Naive thymus-derived CD4-positive, alpha-beta T cell (primary cell): ENCODE results near the gene ZDHHC5. TPM values are rescaled to one million over a fixed set of nuclear protein-coding genes. Genes with fewer than 3 reads are reported as not detected.
"Not testable (repeated sequence)": the region's sequence is repeated elsewhere in the genome, so short reads cannot be mapped to it uniquely, and the experiment has no call there.

Experiments
- ATAC-seq: fragments of 150-1000 bp; cut with Tn5 transposase; 2 replicates; pipeline ENCODE4 v1.10.0; 2021; ENCODE audit warnings: mild to moderate bottlenecking, moderate library complexity
- CTCF ChIA-PET: fragments of 350-600 bp; sonication (Branson Sonifier 250); formaldehyde crosslinking; loops from one replicate; lab custom pipeline; 2021; ENCODE audit warnings: antibody characterized with exemption; lab: Charles Lee
- POLR2A ChIA-PET: fragments of 350-600 bp; sonication (Branson Sonifier 250); formaldehyde crosslinking; loops from one replicate; lab custom pipeline; 2021; ENCODE audit warnings: antibody characterized with exemption, inconsistent platforms; lab: Charles Lee
- DNase-seq, 9 donors: peaks; one replicate each; pipeline versions ENCODE4 v3.0.0 to v3.0.0-alpha.2; 2020 to 2022; ENCODE audit warnings: mixed read lengths in 1 of 9
- H3K27ac ChIP-seq: one replicate; pipeline ENCODE4 v1.7.0; 2013; ENCODE audit warnings: mild to moderate bottlenecking, low read depth, low read length, moderate library complexity
- H3K27me3 ChIP-seq, 2 donors: one replicate each; pipeline ENCODE4 v1.7.0; 2013; ENCODE audit warnings: low read length in 2 of 2, mild to moderate bottlenecking in 2 of 2, moderate library complexity in 2 of 2; ENCODE audit not compliant: control insufficient read depth in 2 of 2, insufficient read depth in 2 of 2
- H3K36me3 ChIP-seq, 3 experiments: 1 replicate in 2 of 3; 2 replicates in 1 of 3; pipeline ENCODE4 v1.7.0; 2013; ENCODE audit warnings: low read length in 3 of 3, mild to moderate bottlenecking in 3 of 3, moderate library complexity in 1 of 3; ENCODE audit not compliant: insufficient read depth in 3 of 3, control insufficient read depth in 2 of 3
- H3K4me1 ChIP-seq, 2 donors: one replicate each; pipeline ENCODE4 v1.7.0; 2013; ENCODE audit warnings: low read length in 2 of 2, mild to moderate bottlenecking in 2 of 2, moderate library complexity in 1 of 2; ENCODE audit not compliant: control insufficient read depth in 2 of 2, insufficient read depth in 2 of 2
- H3K4me3 ChIP-seq: 2 replicates; pipeline ENCODE4 v1.7.0; 2013; ENCODE audit warnings: mild to moderate bottlenecking, low read length
- H3K9me3 ChIP-seq, 3 experiments: 1 replicate in 2 of 3; 2 replicates in 1 of 3; pipeline ENCODE4 v1.7.0; 2013; ENCODE audit warnings: low read length in 3 of 3; ENCODE audit not compliant: control insufficient read depth in 2 of 3
- H3K27ac Mint-ChIP-seq, 9 donors: one replicate each; pipeline ENCODE4 v1.8.0; 2020 to 2022; ENCODE audit warnings: mixed read lengths in 9 of 9, mild to moderate bottlenecking in 8 of 9, moderate library complexity in 5 of 9, inconsistent platforms in 2 of 9
- H3K27me3 Mint-ChIP-seq, 5 donors: one replicate each; pipeline ENCODE4 v1.8.0; 2021 to 2022; ENCODE audit warnings: mixed read lengths in 5 of 5, mild to moderate bottlenecking in 1 of 5
- H3K36me3 Mint-ChIP-seq, 5 donors: one replicate each; pipeline ENCODE4 v1.8.0; 2020 to 2022; ENCODE audit warnings: mixed read lengths in 5 of 5, mild to moderate bottlenecking in 3 of 5, inconsistent platforms in 1 of 5
- H3K4me1 Mint-ChIP-seq, 7 donors: one replicate each; pipeline ENCODE4 v1.8.0; 2020 to 2022; ENCODE audit warnings: mixed read lengths in 7 of 7, mild to moderate bottlenecking in 3 of 7, inconsistent platforms in 1 of 7
- H3K4me3 Mint-ChIP-seq, 10 donors: one replicate each; pipeline ENCODE4 v1.8.0; 2020 to 2022; ENCODE audit warnings: mild to moderate bottlenecking in 10 of 10, mixed read lengths in 10 of 10, moderate library complexity in 6 of 10, inconsistent platforms in 2 of 10
- H3K9me3 Mint-ChIP-seq, 11 donors: one replicate each; pipeline ENCODE4 v1.8.0; 2020 to 2022; ENCODE audit warnings: mixed read lengths in 11 of 11, mild to moderate bottlenecking in 4 of 11, inconsistent platforms in 1 of 11, moderate library complexity in 1 of 11
- intact Hi-C, 2 donors: fragments of 100-400 bp; cut with micrococcal nuclease; formaldehyde crosslinking; loops; one replicate each; pipeline ENCODE4 v1.15.1; 2023
- polyA plus RNA-seq, 2 donors: library from polyadenylated mRNA; unstranded; fragments of 300-500 nt; fragmentation: Illumina TruSeq; gene quantifications; one replicate each; pipeline ENCODE4 v1.2.3, GENCODE V29; 2021
- total RNA-seq, 6 experiments: library from RNA in 5 of 6; stranded (reverse) in 5 of 6; gene quantifications; 1 replicate in 5 of 6; 2 replicates in 1 of 6; pipeline ENCODE4 v1.2.3 and lab custom pipeline; 2021 to 2026

ZDHHC5 gene
- total and polyA plus RNA-seq, 7 experiments from 2014 or later, result 26.9 to 82.2 (median 52.2) TPM

DNA sequence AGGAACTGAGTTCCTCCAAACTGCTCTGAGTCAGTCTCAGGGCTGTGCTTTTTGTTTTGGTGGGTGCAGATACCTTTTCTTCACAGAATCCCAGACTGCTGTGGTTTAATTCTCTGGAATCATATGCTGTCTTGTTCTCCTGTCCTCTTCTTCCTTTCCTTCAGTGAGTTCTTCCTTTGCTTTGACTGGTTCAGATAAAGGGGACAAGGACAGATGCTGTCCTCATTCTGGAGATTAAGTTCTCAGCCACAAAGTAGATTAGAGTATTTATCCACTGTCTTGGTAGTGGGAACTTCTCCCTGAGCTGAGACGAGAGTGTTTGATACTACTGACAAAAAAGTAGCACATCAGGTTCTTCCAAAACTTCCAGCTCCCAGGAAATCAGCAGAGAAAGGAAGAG is 13.3 kb downstream of the ZDHHC5 start:
- Histone ChIP-seq H3K4me1 (peaks cover 4 to 31% of the 10 kb centered on the region in 2 donors), H3K36me3 (peaks cover 0 to 67% (median 13%) of the 10 kb centered on the region in 3 experiments), H3K4me3 (no peak overlapping the region), H3K27me3 (no peaks in the 10 kb centered on the region), H3K9me3 (no peaks in the 10 kb centered on the region), H3K27ac (no peak overlapping the region)
- POLR2A ChIA-PET, result interaction anchor here (0.9 kb wide), 1 partner anchor 12 kb away, joined by 3 read pairs; no protein-coding TSS in a partner anchor
- peaks cover 28 to 62% (median 50%) of the 10 kb centered on the region in 7 donors for H3K4me1 Mint-ChIP-seq
- H3K27ac Mint-ChIP-seq, result peak overlapping the region in 7 of 9 donors; percentile 14 to 76 (median 59)
- CTCF ChIA-PET, result interaction anchor here (0.7 to 0.9 kb wide), 2 partner anchors 11 to 188 kb away, joined by 3 to 4 read pairs; no protein-coding TSS in a partner anchor
- no peak for ATAC-seq
- peaks cover 4 to 27% (median 26%) of the 10 kb centered on the region in 5 donors for H3K36me3 Mint-ChIP-seq
- H3K4me3 Mint-ChIP-seq, result peak overlapping the region in 4 of 10 donors; percentile 10 to 54 (median 36)
- intact Hi-C loops, result no loop called here
- H3K9me3 Mint-ChIP-seq, result no peaks in the 10 kb centered on the region
- no peak for DNase-seq
- no peaks in the 10 kb centered on the region for H3K27me3 Mint-ChIP-seq

DNA sequence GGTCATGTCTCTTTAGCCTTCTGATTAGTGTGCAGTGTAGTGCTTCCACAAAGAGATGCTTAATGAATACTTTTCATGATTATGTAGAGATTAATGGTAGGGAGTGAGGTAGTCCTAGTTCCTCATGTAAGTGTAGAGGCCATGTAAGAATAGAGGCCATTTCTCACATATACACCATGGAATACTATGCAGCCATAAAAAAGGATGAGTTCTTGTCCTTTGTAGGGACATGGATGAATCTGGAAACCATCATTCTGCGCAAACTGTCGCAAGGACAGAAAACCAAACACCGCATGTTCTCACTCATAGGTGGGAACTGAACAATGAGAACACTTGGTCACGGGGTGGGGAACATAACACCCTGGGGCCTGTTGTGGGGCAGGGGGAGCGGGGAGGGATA is 22.6 kb downstream of the ZDHHC5 start:
- H3K4me1 ChIP-seq, H3K9me3 Mint-ChIP-seq, ATAC-seq, intact Hi-C loops, POLR2A ChIA-PET, H3K27me3 ChIP-seq, H3K27ac ChIP-seq, H3K4me3 ChIP-seq, DNase-seq, CTCF ChIA-PET, H3K27me3 Mint-ChIP-seq, H3K4me3 Mint-ChIP-seq, H3K9me3 ChIP-seq, H3K4me1 Mint-ChIP-seq, H3K27ac Mint-ChIP-seq: not testable (repeated sequence)
- peaks cover 13 to 39% (median 32%) of the 10 kb centered on the region in 5 donors for H3K36me3 Mint-ChIP-seq
- H3K36me3 ChIP-seq, result peaks cover 33 to 87% (median 41%) of the 10 kb centered on the region in 3 experiments

DNA sequence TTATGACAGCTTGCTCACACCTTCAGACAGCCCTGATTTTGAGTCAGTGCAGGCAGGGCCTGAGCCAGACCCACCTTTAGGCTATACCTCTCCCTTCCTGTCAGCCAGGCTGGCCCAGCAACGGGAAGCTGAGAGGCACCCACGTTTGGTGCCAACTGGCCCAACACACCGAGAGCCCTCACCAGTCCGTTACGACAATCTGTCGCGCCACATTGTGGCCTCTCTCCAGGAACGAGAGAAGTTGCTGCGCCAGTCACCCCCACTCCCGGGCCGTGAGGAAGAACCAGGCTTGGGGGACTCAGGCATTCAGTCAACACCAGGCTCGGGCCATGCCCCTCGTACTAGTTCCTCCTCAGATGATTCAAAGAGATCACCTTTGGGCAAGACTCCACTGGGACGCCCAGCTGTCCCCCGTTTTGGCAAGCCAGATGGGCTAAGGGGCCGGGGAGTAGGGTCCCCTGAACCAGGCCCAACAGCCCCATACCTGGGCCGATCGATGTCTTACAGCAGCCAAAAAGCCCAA is 31.0 kb downstream of the ZDHHC5 start:
- Histone ChIP-seq H3K4me1 (no peaks in the 10 kb centered on the region), H3K9me3 (no peaks in the 10 kb centered on the region), H3K4me3 (no peak overlapping the region), H3K27ac (no peak overlapping the region), H3K27me3 (no peaks in the 10 kb centered on the region), H3K36me3 (peaks cover 28 to 83% (median 36%) of the 10 kb centered on the region in 3 experiments)
- H3K4me1 Mint-ChIP-seq, result no peaks in the 10 kb centered on the region
- ChIA-PET POLR2A (interaction anchor here (0.8 kb wide), 1 partner anchor 23 kb away, joined by 3 read pairs; no protein-coding TSS in a partner anchor), CTCF (no interaction called here)
- DNase-seq (no peak), ATAC-seq (peak; percentile 34)
- H3K27ac Mint-ChIP-seq, result no peak overlapping the region
- H3K4me3 Mint-ChIP-seq, result no peak overlapping the region
- no peaks in the 10 kb centered on the region for H3K27me3 Mint-ChIP-seq
- H3K9me3 Mint-ChIP-seq, result peaks cover 0 to 1% (median 0%) of the 10 kb centered on the region in 11 donors
- intact Hi-C loops, result no loop called here
- peaks cover 0 to 34% (median 25%) of the 10 kb centered on the region in 5 donors for H3K36me3 Mint-ChIP-seq

DNA sequence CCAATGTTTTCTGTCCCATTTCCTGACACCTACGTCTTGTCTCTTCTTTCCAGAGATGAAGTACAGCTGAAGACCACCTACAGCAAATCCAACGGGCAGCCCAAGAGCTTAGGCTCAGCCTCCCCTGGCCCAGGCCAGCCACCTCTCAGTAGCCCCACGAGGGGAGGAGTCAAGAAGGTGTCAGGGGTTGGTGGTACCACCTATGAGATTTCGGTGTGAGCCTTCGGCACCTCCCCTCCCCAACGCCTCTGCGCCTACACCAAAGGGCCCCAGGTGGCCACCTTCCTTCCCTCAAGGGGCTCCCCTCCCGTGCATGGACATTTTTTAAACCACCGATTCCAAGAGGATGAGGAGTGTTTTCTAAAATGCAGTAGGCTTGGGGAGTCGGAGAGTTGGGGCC is 31.9 kb downstream of the ZDHHC5 start:
- H3K4me3 ChIP-seq, result no peak overlapping the region
- H3K9me3 ChIP-seq, result no peaks in the 10 kb centered on the region
- Mint-ChIP-seq H3K9me3 (peaks cover 0 to 1% (median 0%) of the 10 kb centered on the region in 11 donors), H3K27ac (peak overlapping the region in 2 of 9 donors; percentile 20 to 28), H3K4me1 (peaks cover 0 to 2% (median 0%) of the 10 kb centered on the region in 7 donors), H3K4me3 (no peak overlapping the region), H3K27me3 (no peaks in the 10 kb centered on the region), H3K36me3 (peaks cover 0 to 39% (median 30%) of the 10 kb centered on the region in 5 donors)
- no peak for ATAC-seq
- intact Hi-C loops, result no loop called here
- no peaks in the 10 kb centered on the region for H3K4me1 ChIP-seq
- H3K27ac ChIP-seq, result no peak overlapping the region
- POLR2A ChIA-PET, result no interaction called here
- H3K27me3 ChIP-seq, result no peaks in the 10 kb centered on the region
- peaks cover 25 to 83% (median 35%) of the 10 kb centered on the region in 3 experiments for H3K36me3 ChIP-seq
- CTCF ChIA-PET, result no interaction called here
- no peak for DNase-seq

DNA sequence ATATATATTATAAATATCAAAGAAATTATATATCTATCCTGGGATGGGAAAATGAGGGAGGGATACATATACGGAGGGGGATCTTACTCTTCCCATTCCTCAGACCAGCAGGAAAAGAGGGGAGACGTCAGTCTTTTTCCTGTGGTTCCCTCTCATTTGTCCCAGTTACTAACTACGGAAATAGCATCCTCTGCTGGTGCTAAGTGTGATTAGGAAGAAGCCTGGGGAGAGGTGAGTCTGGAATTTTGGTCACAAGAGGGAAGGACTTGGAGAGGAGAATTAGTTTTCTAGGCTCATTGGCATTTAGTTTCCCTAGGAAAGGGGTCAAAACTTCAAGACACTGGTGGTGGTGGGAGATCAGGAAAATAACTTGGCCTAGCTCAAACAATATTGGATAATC is 32.5 kb downstream of the ZDHHC5 start:
- Histone ChIP-seq H3K4me1 (no peaks in the 10 kb centered on the region), H3K27me3 (no peaks in the 10 kb centered on the region), H3K4me3 (no peak overlapping the region), H3K27ac (no peak overlapping the region), H3K9me3 (no peaks in the 10 kb centered on the region), H3K36me3 (peaks cover 27 to 80% (median 33%) of the 10 kb centered on the region in 3 experiments)
- Mint-ChIP-seq H3K27ac (peak overlapping the region in 2 of 9 donors; percentile 1 to 63), H3K36me3 (peaks cover 0 to 40% (median 30%) of the 10 kb centered on the region in 5 donors), H3K4me1 (peaks cover 0 to 2% (median 0%) of the 10 kb centered on the region in 7 donors), H3K9me3 (peaks cover 0 to 1% (median 0%) of the 10 kb centered on the region in 11 donors), H3K27me3 (no peaks in the 10 kb centered on the region), H3K4me3 (no peak overlapping the region)
- intact Hi-C loops, result no loop called here
- ATAC-seq, result no peak
- no peak for DNase-seq
- ChIA-PET CTCF (no interaction called here), POLR2A (no interaction called here)

DNA sequence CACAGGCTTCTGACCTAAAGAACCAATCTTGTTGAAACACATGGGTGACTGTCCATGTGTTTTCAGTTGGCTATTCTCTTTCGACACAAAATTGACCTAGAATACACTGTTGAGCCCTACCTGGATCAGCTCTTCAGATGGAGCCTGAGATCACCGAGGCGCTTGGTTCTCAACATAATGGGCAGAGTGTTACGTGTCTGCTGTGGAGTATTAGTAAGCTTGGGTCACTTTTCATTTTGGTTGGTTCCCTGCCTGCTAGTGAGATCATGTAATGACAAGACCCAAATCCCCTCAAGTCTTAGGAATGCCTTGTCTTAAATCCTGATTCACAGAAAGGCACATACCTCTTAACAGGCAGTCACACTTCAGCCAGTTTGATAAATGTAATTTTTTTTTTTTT is 35.4 kb downstream of the ZDHHC5 start:
- ChIA-PET POLR2A (no interaction called here), CTCF (interaction anchor here (1.3 kb wide), 1 partner anchor 97 kb away, joined by 10 read pairs; no protein-coding TSS in a partner anchor)
- H3K27ac Mint-ChIP-seq, result peak overlapping the region in 1 of 9 donors; percentile 48
- H3K36me3 ChIP-seq, result peaks cover 18 to 67% (median 22%) of the 10 kb centered on the region in 3 experiments
- no peaks in the 10 kb centered on the region for H3K4me1 ChIP-seq
- H3K4me3 Mint-ChIP-seq, result no peak overlapping the region
- no peaks in the 10 kb centered on the region for H3K27me3 ChIP-seq
- no peaks in the 10 kb centered on the region for H3K27me3 Mint-ChIP-seq
- ATAC-seq (no peak), DNase-seq (no peak)
- no peaks in the 10 kb centered on the region for H3K9me3 Mint-ChIP-seq
- peaks cover 0 to 30% (median 23%) of the 10 kb centered on the region in 5 donors for H3K36me3 Mint-ChIP-seq
- intact Hi-C loops, result no loop called here
- no peak overlapping the region for H3K27ac ChIP-seq
- peaks cover 0 to 7% (median 4%) of the 10 kb centered on the region in 7 donors for H3K4me1 Mint-ChIP-seq
- H3K4me3 ChIP-seq, result no peak overlapping the region
- H3K9me3 ChIP-seq, result no peaks in the 10 kb centered on the region
